Mammary epithelial cell (primary cell): ENCODE results near the gene CFAP206.

Experiments
- CTCF ChIP-seq, 2 donors: IDR thresholded peaks in 1 of 2; conservative IDR thresholded peaks in 1 of 2; 2 replicates each; pipeline ENCODE4 v1.5.1; 2011 to 2012; ENCODE audit warnings: inconsistent platforms in 2 of 2, low read length in 2 of 2, mild to moderate bottlenecking in 2 of 2, control low read depth in 1 of 2, low read depth in 1 of 2; ENCODE audit not compliant: insufficient read depth in 1 of 2; ENCODE audit errors: extremely low read depth in 1 of 2
- EZH2 ChIP-seq: IDR thresholded peaks from 2 replicates; pipeline ENCODE4 v1.6.1; 2012; ENCODE audit warnings: low read length, inconsistent platforms, borderline replicate concordance

- TF ChIP-seq CTCF (conservative IDR thresholded peaks at IDR 0.05 in 1 of 2, IDR thresholded peaks at IDR 0.05 in 1 of 2; ENCODE audit: extremely low read depth in 1 of 2, insufficient read depth in 1 of 2, low read depth in 1 of 2, low read length in 2 of 2) (no peak), EZH2 (no peak)
These were observed 23.7 kb upstream of the CFAP206 start for GRCh38 chr6:87384038-87384437.
